Retinal pigment epithelial cell (primary cell): Measurements from ENCODE around the gene ZDHHC8.

Experiments used
- DNase-seq: peaks from one replicate; pipeline ENCODE4 v3.0.0-alpha.2; 2010; ENCODE audit warnings: low read depth
- H3K4me3 ChIP-seq: 2 replicates; pipeline ENCODE4 v1.5.1; 2011; ENCODE audit warnings: mild to moderate bottlenecking, low read length, control low read depth, moderate library complexity
- TF ChIP-seq, protein P1 (sequence below): conservative IDR thresholded peaks from 2 replicates; pipeline ENCODE4 v1.5.1; 2011; ENCODE audit warnings: low read depth, low read length, control low read depth, inconsistent platforms

The ZDHHC8 gene

GRCh38 chr22:20185750-20186149 lies 54.1 kb downstream of the ZDHHC8 start:
- no peak for DNase-seq
- H3K4me3 ChIP-seq = no peak overlapping the region
- TF ChIP-seq, protein P1, sequence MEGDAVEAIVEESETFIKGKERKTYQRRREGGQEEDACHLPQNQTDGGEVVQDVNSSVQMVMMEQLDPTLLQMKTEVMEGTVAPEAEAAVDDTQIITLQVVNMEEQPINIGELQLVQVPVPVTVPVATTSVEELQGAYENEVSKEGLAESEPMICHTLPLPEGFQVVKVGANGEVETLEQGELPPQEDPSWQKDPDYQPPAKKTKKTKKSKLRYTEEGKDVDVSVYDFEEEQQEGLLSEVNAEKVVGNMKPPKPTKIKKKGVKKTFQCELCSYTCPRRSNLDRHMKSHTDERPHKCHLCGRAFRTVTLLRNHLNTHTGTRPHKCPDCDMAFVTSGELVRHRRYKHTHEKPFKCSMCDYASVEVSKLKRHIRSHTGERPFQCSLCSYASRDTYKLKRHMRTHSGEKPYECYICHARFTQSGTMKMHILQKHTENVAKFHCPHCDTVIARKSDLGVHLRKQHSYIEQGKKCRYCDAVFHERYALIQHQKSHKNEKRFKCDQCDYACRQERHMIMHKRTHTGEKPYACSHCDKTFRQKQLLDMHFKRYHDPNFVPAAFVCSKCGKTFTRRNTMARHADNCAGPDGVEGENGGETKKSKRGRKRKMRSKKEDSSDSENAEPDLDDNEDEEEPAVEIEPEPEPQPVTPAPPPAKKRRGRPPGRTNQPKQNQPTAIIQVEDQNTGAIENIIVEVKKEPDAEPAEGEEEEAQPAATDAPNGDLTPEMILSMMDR = no peak

DNA sequence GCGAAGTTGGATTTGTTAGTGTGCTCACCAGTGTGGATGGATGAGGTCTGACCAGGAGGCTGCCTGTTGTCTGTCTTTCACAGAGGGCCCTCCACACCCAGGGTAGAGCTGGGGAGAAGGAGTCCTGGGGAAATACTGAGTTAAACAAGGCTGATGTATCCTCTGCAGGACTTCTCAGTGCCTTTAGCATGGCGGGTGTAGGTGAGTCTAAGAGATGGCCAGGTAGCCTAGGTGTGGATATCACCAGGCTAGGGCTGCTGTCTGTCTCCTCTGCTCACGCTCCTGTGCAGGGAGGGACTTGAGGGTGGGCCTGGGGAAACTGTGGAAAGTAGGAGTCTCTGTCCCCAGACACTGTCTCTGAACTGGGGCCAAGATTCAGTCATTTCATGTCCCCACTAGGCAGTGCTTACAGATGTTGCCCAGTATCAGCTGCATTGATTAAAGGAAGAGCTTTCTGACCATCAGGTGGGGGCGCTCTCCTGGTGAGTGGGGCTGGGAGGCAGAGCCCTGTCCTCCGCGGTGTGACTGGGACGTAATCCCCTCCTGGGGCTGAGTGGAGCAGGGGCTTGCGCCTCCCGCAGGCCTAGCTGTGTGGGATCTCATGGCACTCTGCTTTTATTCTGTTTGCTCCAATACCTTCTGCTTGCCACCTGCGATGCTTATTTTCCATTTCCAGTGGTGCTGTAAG lies 54.7 kb downstream of the ZDHHC8 start:
- TF ChIP-seq, protein P1 = peak; percentile 41
- DNase-seq = no peak

DNA sequence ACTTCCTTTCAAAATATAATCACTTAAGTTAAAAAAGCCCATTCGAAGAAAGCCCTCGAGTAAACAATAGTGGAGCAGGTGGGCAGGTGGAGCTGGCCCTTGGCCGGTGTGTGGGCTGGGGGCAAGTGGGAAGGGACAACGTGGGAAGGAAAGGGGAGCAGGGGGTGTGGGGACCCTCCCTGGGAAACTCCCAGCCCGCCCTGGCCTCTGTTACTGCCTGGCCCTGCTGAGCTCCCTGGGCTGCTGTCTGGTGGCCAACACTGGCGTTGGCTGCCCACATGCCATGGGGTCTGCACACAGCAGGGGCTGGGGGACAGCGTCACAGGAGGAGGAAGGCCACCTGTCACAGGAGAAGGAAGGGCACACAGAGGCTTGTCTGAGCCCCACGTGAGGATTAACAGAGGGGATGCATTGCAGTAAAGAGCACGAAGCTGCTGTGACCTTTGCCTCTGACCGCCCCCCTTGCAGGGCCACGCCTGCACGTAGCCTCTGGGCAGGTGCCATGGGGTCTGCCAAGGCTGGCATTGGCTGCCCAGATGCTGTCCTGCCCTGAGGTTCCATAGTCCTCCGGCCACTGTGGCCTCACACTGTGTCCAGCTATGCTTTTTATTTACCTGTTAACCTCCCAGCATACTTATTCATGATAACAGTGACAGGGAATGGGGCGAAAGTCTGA lies 55.4 kb downstream of the ZDHHC8 start:
- TF ChIP-seq, protein P1 = no peak
- no peak overlapping the region for H3K4me3 ChIP-seq
- DNase-seq = no peak

More for the DNA sequence above, 54.7 kb downstream of the ZDHHC8 start:
- H3K4me3 ChIP-seq = no peak overlapping the region

- DNase-seq = no peak
- H3K4me3 ChIP-seq = no peak overlapping the region
- TF ChIP-seq, protein P1 = no peak
These were observed 56.4 kb downstream of the ZDHHC8 start for GRCh38 chr22:20187777-20188566.

DNA sequence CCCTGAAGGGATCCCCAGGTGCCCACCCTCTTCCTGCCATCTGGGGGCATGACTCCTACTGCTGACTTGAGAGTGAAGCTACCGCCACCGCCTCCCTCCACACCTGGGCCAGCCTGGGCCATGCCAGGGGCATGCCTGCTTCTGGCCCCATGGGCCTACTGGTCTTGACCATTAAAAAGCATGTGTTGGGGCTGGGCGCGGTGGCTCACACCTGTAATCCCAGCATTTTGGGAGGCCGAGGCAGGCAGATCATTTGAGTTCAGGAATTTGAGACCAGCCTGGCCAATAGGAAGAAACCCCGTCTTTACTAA lies 56.9 kb downstream of the ZDHHC8 start:
- TF ChIP-seq, protein P1 = no peak
- DNase-seq = no peak
- no peak overlapping the region for H3K4me3 ChIP-seq

DNA sequence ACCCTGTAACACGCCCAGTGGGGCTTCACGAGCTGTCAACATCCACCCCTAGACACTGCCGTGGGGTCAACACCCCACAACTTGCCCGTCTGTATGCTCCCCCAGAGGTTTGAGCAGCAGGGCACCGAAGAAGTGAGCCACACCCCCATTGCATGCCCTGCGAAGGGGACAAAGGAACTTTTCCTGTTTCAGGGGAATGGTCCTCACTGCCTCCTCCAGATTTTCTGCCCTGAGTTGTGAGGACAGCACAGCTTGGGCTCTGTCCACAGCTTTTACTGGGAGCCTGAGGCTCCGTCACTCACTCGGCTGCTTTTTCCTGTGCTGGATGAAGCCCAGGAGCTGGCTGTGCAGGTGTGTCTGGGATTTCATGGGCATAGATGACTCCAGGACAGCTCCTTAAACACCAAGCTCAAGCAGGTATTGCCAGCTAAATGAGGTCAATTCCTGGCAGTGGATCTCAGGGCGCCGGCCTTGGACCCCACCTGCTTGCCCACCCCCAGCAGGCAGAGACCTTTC lies 59.5 kb downstream of the ZDHHC8 start:
- H3K4me3 ChIP-seq = no peak overlapping the region
- TF ChIP-seq, protein P1 = no peak
- no peak for DNase-seq
